GM18505 (cell line): ENCODE data around the gene ZBTB16.

Experiments used
- ATAC-seq: cut with Tn5 transposase; IDR thresholded peaks from one replicate; pipeline ENCODE4 v1.9.1; 2021; ENCODE audit not compliant: unreplicated experiment
- POLR2A ChIP-seq: IDR thresholded peaks from 4 replicates; pipeline ENCODE4 v1.6.1; 2011; ENCODE audit warnings: borderline replicate concordance; ENCODE audit not compliant: insufficient read depth, insufficient read length; ENCODE audit errors: extremely low read depth

Gene ZBTB16

GRCh38 chr11:114284021-114284420, 224.5 kb downstream of the ZBTB16 start:
- TF ChIP-seq POLR2A, result no peak
- no peak for ATAC-seq

- no peak for TF ChIP-seq POLR2A
- ATAC-seq, result no peak
These were observed 225.4 kb downstream of the ZBTB16 start for GRCh38 chr11:114284914-114285313.

GRCh38 chr11:114285599-114285998, 226.1 kb downstream of the ZBTB16 start:
- no peak for ATAC-seq
- TF ChIP-seq POLR2A, result no peak

- no peak for ATAC-seq
These were observed 226.7 kb downstream of the ZBTB16 start for GRCh38 chr11:114286229-114286628.

GRCh38 chr11:114287154-114287553, 227.6 kb downstream of the ZBTB16 start:
- ATAC-seq, result no peak
- no peak for TF ChIP-seq POLR2A

More at GRCh38 chr11:114286229-114286628, 226.7 kb downstream of the ZBTB16 start:
- TF ChIP-seq POLR2A, result no peak

- no peak for TF ChIP-seq POLR2A
These were observed 228.6 kb downstream of the ZBTB16 start for GRCh38 chr11:114288136-114288535.

GRCh38 chr11:114289779-114290178, 230.3 kb downstream of the ZBTB16 start:
- no peak for ATAC-seq
- no peak for TF ChIP-seq POLR2A

More at GRCh38 chr11:114288136-114288535, 228.6 kb downstream of the ZBTB16 start:
- no peak for ATAC-seq

- no peak for ATAC-seq
- no peak for TF ChIP-seq POLR2A
These were observed 231.2 kb downstream of the ZBTB16 start for GRCh38 chr11:114290503-114291235.

GRCh38 chr11:114291381-114291780, 231.9 kb downstream of the ZBTB16 start:
- TF ChIP-seq POLR2A, result no peak
- no peak for ATAC-seq

- no peak for TF ChIP-seq POLR2A
- no peak for ATAC-seq
These were observed 232.6 kb downstream of the ZBTB16 start for GRCh38 chr11:114291842-114292680.

GRCh38 chr11:114293201-114293711, 233.7 kb downstream of the ZBTB16 start:
- no peak for TF ChIP-seq POLR2A
- ATAC-seq, result no peak

- no peak for ATAC-seq
- no peak for TF ChIP-seq POLR2A
These were observed 236.4 kb downstream of the ZBTB16 start, which contains the start of gene NNMT for GRCh38 chr11:114295676-114296604. NNMT (plus strand) TSS chr11:114296399; CDS start chr11:114296557, 158 bp downstream.
